Stimulated activated CD8-positive, alpha-beta memory T cell treated with anti-CD3 and anti-CD28 coated beads, Interleukin-12 subunit alpha, Interleukin-12 subunit beta, amount 100 ng/mL, for 24 hours (primary cell): Measurements from ENCODE around the gene VOPP1.

ENCODE experiments used
- DNase-seq: peaks from one replicate; pipeline ENCODE4 v3.0.0-alpha.2; 2020; ENCODE audit errors: extremely low read depth

VOPP1 gene

DNA sequence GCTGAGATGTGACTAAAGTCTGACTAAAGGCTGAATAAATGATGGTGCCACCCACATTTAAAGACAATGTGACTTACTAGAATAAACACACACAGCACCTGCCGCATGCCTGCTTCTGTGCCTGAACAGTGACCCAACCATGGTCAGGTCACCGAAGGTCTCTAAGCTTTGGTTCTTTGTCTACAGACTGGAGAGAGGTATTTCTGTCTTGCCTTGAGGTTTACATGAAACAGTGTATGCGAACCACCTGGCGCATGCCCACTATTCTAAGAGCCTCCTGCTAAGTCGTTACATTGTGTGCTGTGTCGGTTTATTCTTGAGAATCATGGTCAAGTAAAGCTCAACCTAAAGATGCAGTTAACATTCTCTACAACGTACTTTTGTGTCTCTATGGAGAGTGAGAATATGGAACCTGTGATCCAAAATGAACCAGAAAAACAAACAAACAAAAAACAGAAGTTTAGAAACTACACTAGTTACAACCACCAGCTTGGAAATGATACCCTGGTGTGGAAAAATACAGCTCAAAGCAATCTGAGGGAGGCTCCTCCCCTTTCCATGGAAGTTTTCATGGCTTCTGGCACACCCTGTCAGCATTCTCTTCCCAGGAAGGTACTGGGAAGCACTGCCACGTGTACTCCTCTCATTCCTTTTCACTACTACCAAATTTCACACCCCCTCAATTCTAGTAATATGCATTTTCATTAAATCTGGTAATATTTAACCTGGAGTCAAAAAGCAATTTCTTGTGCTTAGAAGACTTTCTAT lies 40.0 kb downstream of the VOPP1 start:
- DNase-seq: no peak

GRCh38 chr7:55531536-55531935 lies 40.8 kb downstream of the VOPP1 start:
- DNase-seq: no peak

DNA sequence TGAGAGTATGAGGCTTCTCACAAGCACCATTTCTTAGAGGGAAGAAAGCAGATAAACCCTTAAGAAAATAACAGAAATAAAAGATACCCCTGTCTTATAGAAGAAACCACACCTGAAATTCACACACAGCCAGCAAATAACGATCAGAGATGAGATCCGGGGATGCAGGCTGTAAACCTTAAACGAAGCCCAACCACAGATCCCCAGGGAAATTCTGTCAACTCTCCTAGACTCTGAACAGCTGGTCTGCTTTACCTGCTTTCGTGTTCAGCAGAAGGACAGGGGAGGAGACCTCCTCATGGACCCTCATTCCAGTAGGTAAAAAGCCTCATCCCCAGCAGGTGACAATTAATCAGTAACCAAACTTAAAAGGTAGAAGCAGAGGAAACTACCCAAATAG lies 45.0 kb downstream of the VOPP1 start:
- DNase-seq: no peak

- DNase-seq: no peak
Observed at GRCh38 chr7:55526770-55527169, 45.5 kb downstream of the VOPP1 start.

GRCh38 chr7:55526329-55526728 lies 46.0 kb downstream of the VOPP1 start:
- DNase-seq: no peak

GRCh38 chr7:55524558-55525310 lies 47.6 kb downstream of the VOPP1 start:
- no peak for DNase-seq

- no peak for DNase-seq
Observed at GRCh38 chr7:55523366-55523765, 48.9 kb downstream of the VOPP1 start.

DNA sequence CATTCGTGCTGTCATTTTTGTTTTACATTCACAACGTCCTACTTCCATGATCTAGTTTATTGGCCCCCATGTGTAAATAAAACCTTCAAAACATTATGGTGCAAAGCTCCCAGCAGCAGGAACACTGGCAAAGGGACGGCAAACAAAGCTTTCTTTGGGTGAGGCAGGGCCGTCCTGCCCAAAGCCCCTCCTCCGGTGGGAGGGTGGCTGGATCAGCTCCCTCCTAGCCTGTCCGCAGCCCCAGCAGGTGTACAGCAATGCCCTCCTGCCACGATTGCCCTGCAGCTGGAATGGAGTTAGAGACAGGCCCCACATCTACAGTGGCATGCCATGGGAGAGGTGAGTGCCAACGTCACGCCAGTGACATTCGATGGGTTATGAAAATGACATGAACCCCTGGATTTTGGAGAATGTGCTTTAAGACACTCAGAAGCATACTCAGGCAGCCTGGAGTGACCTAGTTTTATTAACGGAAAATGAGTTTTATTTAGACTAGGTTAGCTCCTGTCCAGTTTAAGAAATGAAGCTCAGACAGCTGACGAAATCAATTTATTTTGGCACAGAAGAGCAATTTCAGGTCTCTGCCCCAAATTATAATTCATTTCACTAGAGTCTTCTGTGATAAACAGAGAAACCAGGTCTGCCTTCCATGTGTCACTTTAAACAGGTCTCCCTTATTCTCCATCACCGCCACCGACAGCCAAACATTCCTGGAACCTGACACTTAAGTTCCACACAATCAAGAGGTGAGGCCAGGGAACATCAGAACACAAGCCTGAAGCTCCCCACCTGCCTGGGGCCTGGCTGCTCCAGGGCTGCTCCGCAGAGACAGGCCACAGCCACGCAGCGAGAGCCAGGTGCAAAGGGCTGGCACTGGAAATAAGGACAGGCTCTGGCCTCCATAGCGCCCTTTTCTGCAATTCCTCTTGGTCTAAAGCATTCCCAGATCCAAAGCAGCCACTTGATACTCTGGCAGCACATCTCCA lies 50.1 kb downstream of the VOPP1 start:
- DNase-seq: no peak

- DNase-seq: no peak
Observed at GRCh38 chr7:55521512-55521911, 50.8 kb downstream of the VOPP1 start.

GRCh38 chr7:55520426-55521140 lies 51.7 kb downstream of the VOPP1 start:
- no peak for DNase-seq

GRCh38 chr7:55518836-55519235 lies 53.5 kb downstream of the VOPP1 start:
- no peak for DNase-seq

DNA sequence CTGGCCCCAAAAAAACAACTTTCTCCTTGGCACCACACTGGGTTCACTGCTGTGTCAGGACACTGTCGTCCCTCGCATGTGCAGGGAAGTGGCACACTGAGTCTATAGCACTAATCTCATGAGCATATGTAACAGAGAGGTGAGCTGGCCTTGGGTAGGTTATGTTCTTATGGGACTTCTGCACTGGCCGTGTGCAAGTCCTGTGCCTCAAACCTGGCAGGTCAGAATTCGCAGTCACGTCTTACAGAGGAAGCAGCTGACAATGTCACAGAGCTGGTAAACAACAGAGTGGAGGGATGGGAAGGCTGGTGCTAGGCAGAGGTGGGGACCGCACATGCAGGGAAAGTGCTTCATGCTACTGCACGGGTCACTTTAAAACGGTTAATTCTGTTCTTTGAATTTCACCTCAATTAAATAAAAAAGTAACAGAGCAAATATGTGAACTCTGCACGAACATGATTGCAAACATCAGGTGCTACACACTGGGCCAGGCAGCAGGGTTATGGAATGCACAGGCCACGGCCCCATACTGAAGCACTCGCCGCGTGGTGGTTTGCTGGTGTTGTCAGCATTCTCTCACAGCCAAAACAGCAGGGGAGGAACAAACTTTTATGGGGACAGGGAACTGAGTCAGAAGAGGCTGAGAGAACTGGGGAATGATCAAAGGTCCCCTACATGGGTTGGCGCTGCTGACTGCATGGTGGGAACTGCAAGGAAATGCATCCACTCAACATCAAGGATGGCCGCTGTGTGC lies 54.2 kb downstream of the VOPP1 start:
- DNase-seq: no peak

DNA sequence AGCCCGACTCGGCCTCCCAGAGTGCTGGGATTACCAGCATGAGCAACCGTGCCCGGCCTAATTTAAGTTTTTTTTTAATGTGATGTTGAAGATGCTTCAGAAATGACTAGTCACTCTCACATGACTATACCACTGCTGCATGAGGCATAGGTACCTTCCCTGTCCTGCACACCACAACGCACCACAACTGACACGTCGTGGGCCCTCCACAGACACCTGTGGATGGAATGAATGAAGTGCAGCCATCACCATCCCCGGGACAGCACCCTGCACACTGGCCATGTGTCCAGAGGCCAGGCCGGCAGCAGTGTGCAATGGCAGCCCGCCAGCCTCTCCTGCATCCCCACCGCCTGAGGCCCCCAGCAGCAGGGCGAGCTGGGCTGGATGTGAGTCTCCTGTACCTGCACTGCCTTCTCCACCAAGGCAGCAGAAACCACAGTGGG lies 55.1 kb downstream of the VOPP1 start:
- no peak for DNase-seq

DNA sequence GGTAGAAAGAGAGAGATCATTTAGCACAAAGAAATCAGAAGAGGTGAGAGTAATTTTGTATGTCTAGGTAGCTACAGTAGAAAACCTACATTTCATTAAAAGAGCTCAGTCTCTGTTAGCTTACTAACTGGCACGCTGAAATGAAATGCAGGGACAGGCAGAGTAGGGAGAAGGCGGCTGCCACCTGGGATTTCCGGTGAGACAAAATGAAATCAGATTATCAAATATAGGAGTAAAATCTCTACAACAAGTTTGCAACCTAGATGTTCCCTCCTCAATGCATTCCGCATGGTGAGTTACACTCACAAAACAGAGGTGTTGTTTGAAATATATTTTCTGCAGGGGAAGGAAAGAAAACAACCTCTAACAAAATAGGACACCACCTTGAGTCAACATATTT lies 55.9 kb downstream of the VOPP1 start:
- no peak for DNase-seq

DNA sequence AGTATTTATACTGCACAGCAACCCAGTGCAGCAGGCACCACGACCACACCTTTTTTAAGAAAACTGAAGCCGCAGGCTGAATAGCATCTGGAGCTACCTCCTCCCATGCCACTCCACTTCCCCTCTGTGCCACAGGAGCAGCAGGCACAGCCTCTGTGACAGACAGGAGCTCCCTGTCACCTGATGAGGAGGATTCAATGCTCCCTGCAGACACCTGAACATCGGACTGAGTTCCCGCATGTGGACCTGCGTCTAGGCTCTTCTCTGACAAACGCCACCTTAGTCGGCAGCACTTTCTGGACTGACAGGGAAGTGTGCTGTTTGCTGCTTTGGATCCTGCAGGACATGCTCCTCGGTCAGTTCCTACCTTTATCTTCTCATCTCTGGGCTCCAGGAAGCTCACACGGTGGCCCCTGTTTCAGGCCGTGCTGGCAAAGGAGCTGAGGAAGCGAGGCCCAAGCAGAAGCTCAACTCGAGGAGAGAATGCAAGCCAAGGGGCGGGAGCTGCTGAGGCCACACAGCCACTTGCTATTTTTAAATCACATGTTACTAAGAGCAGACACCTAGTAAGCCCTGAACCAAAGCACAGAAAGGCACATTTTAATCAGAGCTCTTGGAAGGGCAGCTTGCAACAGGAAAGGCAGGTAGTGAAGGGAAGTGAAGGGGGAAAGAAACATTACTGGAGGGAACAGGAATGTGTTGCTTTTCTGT lies 56.6 kb downstream of the VOPP1 start:
- no peak for DNase-seq

- DNase-seq: no peak
Observed at GRCh38 chr7:55514546-55515265, 57.6 kb downstream of the VOPP1 start.

- no peak for DNase-seq
Observed at GRCh38 chr7:55513868-55514267, 58.4 kb downstream of the VOPP1 start.

GRCh38 chr7:55512635-55513191 lies 59.6 kb downstream of the VOPP1 start:
- no peak for DNase-seq

GRCh38 chr7:55510621-55511020 lies 61.7 kb downstream of the VOPP1 start:
- no peak for DNase-seq
